HG03139 (cell line): ENCODE measurements around the gene ZNF891.

Experiments
- ATAC-seq: cut with Tn5 transposase; IDR thresholded peaks from one replicate; pipeline ENCODE4 v1.9.1; 2021; ENCODE audit not compliant: unreplicated experiment

Gene ZNF891

DNA sequence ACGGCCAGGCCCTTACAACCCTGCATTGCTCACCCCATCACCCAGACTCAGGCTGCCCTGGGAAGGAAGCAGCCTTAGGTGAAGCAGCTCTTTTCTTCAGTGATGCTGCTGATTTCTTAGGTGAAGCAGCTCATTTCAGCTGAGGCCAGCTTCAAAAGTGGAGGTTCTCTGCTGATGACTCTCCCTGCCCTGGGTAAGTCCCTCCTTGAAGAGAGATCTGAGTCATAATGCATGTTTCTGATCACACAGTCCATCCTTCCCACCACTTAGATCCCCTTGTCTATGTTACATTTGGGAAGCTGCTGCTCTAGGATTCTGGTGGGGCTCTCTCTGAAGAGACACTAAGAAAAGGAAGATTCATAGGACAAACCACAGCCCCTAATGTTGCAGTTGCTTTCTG is 66.5 kb downstream of the ZNF891 start:
- ATAC-seq, result no peak

DNA sequence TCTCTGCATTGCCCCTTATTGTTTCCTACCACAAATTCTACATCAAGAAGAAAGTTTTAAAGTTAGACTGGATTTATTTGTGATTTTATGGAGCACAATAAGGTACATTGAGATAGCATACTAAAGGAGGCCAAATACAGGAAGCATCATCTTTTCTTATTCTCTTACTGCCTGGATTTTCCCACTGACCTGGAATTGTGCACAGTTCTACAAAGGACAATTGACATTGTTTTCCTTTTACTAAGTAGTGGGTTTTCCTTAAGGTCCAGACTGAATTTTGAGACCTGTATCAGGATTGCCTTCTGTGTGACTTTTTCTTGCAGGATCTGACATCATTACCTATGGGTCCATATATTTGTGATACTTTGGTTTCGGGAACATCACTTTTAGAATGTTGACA is 68.1 kb downstream of the ZNF891 start:
- ATAC-seq, result no peak

DNA sequence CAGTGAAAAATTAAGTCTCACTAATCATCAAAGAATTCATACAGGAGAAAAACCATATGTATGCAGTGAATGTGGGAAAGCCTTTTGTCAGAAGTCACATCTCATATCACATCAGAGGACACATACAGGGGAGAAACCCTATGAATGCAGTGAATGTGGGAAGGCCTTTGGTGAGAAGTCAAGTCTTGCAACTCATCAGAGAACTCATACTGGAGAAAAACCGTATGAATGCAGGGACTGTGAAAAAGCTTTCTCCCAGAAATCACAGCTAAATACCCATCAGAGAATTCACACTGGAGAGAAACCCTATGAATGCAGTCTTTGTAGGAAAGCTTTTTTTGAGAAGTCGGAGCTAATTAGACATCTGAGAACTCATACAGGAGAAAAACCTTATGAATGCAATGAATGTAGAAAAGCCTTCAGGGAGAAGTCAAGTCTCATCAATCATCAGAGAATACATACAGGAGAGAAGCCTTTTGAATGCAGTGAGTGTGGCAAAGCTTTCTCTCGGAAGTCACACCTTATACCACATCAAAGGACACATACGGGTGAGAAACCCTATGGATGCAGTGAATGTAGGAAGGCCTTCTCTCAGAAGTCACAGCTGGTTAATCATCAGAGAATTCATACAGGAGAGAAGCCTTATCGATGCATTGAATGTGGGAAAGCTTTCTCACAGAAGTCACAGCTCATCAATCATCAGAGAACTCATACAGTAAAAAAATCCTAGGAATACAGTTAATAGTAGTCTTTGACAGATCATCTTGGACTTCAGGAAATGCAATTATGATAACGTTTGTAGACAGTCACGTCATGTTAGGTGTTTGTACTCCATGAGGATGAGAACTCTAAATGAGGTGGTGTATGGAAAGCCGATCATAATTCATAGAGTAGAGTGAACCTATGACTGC is 71.6 kb downstream of the ZNF891 start:
- no peak for ATAC-seq

DNA sequence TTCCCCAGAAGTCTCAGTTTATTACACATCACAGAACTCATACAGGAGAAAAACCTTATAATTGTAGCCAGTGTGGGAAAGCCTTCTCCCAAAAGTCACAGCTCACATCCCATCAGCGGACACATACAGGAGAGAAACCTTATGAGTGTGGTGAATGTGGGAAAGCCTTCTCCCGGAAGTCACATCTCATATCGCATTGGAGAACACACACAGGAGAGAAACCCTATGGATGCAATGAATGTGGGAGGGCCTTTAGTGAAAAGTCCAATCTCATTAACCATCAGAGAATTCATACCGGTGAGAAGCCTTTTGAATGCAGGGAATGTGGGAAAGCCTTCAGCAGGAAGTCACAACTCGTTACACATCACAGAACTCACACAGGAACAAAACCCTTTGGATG is 72.6 kb downstream of the ZNF891 start:
- no peak for ATAC-seq
